SK-N-MC (cell line): ENCODE data around the gene FAM124A.

ENCODE experiments used
- EZH2 ChIP-seq: fragments of 200-600 bp; sonication (generic); IDR thresholded peaks from one replicate; pipeline ENCODE4 v1.6.1; 2017; ENCODE audit warnings: antibody characterized with exemption
- FOXP2 ChIP-seq: optimal IDR thresholded peaks from 2 replicates; pipeline ENCODE3; 2011; ENCODE audit warnings: mild to moderate bottlenecking, moderate library complexity; ENCODE audit not compliant: insufficient read depth; ENCODE audit errors: extremely low read length, control extremely low read depth
- POLR2AphosphoS5 ChIP-seq: IDR thresholded peaks from 2 replicates; pipeline ENCODE4 v1.6.1; 2012; ENCODE audit warnings: mild to moderate bottlenecking, low read depth, low read length, borderline replicate concordance

DNA sequence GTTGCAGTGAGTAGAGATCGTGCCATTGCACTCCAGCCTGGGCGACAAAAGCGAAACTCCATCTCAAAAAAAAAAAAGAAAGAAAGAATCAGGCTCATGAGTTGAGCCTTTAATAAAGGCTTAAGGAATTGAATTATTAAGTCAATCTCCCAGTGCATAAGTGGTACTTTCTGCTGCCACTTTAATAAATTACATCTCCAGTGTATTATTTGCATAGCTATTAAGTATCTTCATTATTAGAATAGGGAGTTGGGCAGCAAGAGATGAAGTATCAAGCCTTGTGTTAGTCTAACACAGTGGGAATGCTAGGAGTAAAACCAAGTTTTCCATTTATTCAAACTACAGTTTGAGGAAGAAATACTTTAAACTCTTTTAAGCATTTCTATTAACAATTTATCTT lies 15.6 kb upstream of the FAM124A start:
- TF ChIP-seq POLR2AphosphoS5 (no peak), EZH2 (no peak), FOXP2 (no peak)
